NT2/D1 (cell line): Measurements from ENCODE around the gene CDK5R1.

Experiments used
- SUZ12 ChIP-seq: IDR thresholded peaks from 2 replicates; pipeline ENCODE4 v1.6.1; 2011; ENCODE audit not compliant: insufficient read length, insufficient read depth; ENCODE audit errors: extremely low read depth
- YY1 ChIP-seq: IDR thresholded peaks from 2 replicates; pipeline ENCODE4 v1.6.1; 2011; ENCODE audit not compliant: insufficient read length, insufficient read depth
- ZNF274 ChIP-seq: IDR thresholded peaks from 2 replicates; pipeline ENCODE4 v1.6.1; 2011; ENCODE audit warnings: mild to moderate bottlenecking, low read depth, low read length

DNA sequence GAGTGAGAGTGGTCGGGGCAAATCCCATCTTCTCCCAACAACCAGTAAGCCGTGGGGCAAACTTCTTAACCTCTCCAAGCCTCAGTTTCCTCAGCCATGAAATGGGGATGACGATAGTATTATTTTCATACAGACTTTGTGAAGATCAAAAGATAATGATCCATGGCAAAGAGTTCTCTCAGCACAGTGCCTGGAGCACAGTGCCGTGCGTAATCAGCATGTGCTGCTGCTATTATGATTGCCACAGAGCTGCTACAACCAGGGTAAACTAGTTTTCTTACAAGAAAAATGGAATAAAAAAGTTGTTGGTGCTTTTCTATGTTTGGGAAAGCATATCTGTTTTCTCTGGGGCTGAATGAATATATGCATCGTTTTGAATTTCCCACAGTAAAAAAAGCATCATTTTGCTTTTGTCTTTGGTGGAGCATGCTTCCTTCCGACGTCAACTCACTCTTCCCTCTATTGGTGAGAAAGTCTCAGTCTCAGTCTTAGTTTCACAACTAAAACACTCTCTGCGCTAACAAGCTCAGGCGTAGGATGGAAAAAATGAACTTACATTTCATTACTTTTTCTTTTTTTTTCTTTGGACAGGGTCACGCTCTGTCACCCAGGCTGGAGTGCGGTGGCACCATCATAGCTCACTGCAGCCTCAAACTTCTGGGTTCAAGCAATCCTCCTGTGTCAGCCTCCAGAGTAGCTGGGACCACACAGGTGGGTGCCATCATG is 37.2 kb downstream of the CDK5R1 start:
- TF ChIP-seq YY1 (no peak), ZNF274 (no peak), SUZ12 (no peak)
